ENCODE results near the gene SLX4IP.

The SLX4IP gene

GRCh38 chr20:10657453-10657852 is 222.3 kb downstream of the SLX4IP start:
- no peaks in the 10 kb centered on the region for H3K9me3 ChIP-seq (ENCODE audit: control insufficient read depth, low read length)
- 84 to 87% methylated on average over 1 of the region's 1 CpG for WGBS, 2 experiments
- H3K4me3 ChIP-seq (ENCODE audit: insufficient read depth, low read depth, low read length), result no peak overlapping the region
- H3K27me3 ChIP-seq (ENCODE audit: control insufficient read depth, insufficient read depth, low read length, poor library complexity, severe bottlenecking), result no peaks in the 10 kb centered on the region
- peaks cover 61% of the 10 kb centered on the region for H3K36me3 ChIP-seq (ENCODE audit: control insufficient read depth, insufficient read depth, low read length)
- H3K4me1 ChIP-seq (ENCODE audit: control insufficient read depth, insufficient read depth, low read length), result peaks cover 66% of the 10 kb centered on the region
- H3K27ac ChIP-seq (ENCODE audit: insufficient read depth, low read depth, low read length, poor library complexity, severe bottlenecking), result no peak overlapping the region

- Histone ChIP-seq H3K36me3 (ENCODE audit: control insufficient read depth, insufficient read depth, low read length) (peaks cover 69% of the 10 kb centered on the region), H3K27ac (ENCODE audit: insufficient read depth, low read depth, low read length, poor library complexity, severe bottlenecking) (no peak overlapping the region)
- WGBS, 2 experiments, result 92 to 95% methylated on average over 13 of the region's 13 CpGs
Measured at GRCh38 chr20:10658051-10658823, 223.1 kb downstream of the SLX4IP start.

GRCh38 chr20:10658876-10659632 is 223.9 kb downstream of the SLX4IP start:
- Histone ChIP-seq H3K27me3 (ENCODE audit: control insufficient read depth, insufficient read depth, low read length, poor library complexity, severe bottlenecking) (no peaks in the 10 kb centered on the region), H3K9me3 (ENCODE audit: control insufficient read depth, low read length) (no peaks in the 10 kb centered on the region), H3K4me1 (ENCODE audit: control insufficient read depth, insufficient read depth, low read length) (peaks cover 54% of the 10 kb centered on the region), H3K4me3 (ENCODE audit: insufficient read depth, low read depth, low read length) (no peak overlapping the region), H3K27ac (ENCODE audit: insufficient read depth, low read depth, low read length, poor library complexity, severe bottlenecking) (no peak overlapping the region), H3K36me3 (ENCODE audit: control insufficient read depth, insufficient read depth, low read length) (peaks cover 78% of the 10 kb centered on the region)
- WGBS, 2 experiments, result 97 to 98% methylated on average over 3 to 5 of the region's 5 CpGs

More at GRCh38 chr20:10658051-10658823, 223.1 kb downstream of the SLX4IP start:
- Histone ChIP-seq H3K4me3 (ENCODE audit: insufficient read depth, low read depth, low read length) (no peak overlapping the region), H3K9me3 (ENCODE audit: control insufficient read depth, low read length) (no peaks in the 10 kb centered on the region), H3K4me1 (ENCODE audit: control insufficient read depth, insufficient read depth, low read length) (peaks cover 58% of the 10 kb centered on the region), H3K27me3 (ENCODE audit: control insufficient read depth, insufficient read depth, low read length, poor library complexity, severe bottlenecking) (no peaks in the 10 kb centered on the region)

GRCh38 chr20:10659651-10660601 is 224.8 kb downstream of the SLX4IP start:
- WGBS, 2 experiments, result 81 to 83% methylated on average over 12 of the region's 12 CpGs
- Histone ChIP-seq H3K9me3 (ENCODE audit: control insufficient read depth, low read length) (no peaks in the 10 kb centered on the region), H3K27me3 (ENCODE audit: control insufficient read depth, insufficient read depth, low read length, poor library complexity, severe bottlenecking) (no peaks in the 10 kb centered on the region), H3K27ac (ENCODE audit: insufficient read depth, low read depth, low read length, poor library complexity, severe bottlenecking) (no peak overlapping the region), H3K4me1 (ENCODE audit: control insufficient read depth, insufficient read depth, low read length) (peaks cover 54% of the 10 kb centered on the region), H3K36me3 (ENCODE audit: control insufficient read depth, insufficient read depth, low read length) (peaks cover 69% of the 10 kb centered on the region), H3K4me3 (ENCODE audit: insufficient read depth, low read depth, low read length) (no peak overlapping the region)

DNA sequence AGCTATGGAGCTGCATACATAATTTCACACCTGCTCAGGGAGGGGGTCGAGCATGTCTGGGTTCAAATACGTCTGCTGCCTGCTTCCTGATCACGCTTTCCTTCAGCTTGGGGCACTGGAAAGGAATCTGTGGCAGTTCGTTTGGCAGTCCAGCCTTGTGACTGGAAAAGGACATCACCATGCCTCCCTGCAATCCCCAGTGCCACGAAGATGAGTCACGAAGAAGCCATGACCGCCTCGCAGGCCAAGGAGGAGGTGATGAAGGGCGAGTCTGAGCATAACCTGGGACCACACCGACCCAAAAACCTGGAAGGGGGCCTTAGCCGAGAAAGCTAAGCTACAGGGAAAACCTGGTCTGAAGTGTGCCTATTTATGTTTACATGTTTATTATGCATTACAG is 225.6 kb downstream of the SLX4IP start:
- Histone ChIP-seq H3K27ac (ENCODE audit: insufficient read depth, low read depth, low read length, poor library complexity, severe bottlenecking) (no peak overlapping the region), H3K4me1 (ENCODE audit: control insufficient read depth, insufficient read depth, low read length) (peaks cover 54% of the 10 kb centered on the region), H3K36me3 (ENCODE audit: control insufficient read depth, insufficient read depth, low read length) (peaks cover 68% of the 10 kb centered on the region), H3K4me3 (ENCODE audit: insufficient read depth, low read depth, low read length) (no peak overlapping the region), H3K9me3 (ENCODE audit: control insufficient read depth, low read length) (no peaks in the 10 kb centered on the region), H3K27me3 (ENCODE audit: control insufficient read depth, insufficient read depth, low read length, poor library complexity, severe bottlenecking) (no peaks in the 10 kb centered on the region)
- 92 to 93% methylated on average over 10 to 11 of the region's 11 CpGs for WGBS, 2 experiments

- Histone ChIP-seq H3K36me3 (ENCODE audit: control insufficient read depth, insufficient read depth, low read length) (peaks cover 68% of the 10 kb centered on the region), H3K9me3 (ENCODE audit: control insufficient read depth, low read length) (no peaks in the 10 kb centered on the region), H3K4me1 (ENCODE audit: control insufficient read depth, insufficient read depth, low read length) (peaks cover 54% of the 10 kb centered on the region), H3K27ac (ENCODE audit: insufficient read depth, low read depth, low read length, poor library complexity, severe bottlenecking) (no peak overlapping the region), H3K4me3 (ENCODE audit: insufficient read depth, low read depth, low read length) (no peak overlapping the region), H3K27me3 (ENCODE audit: control insufficient read depth, insufficient read depth, low read length, poor library complexity, severe bottlenecking) (no peaks in the 10 kb centered on the region)
- WGBS, 2 experiments, result 86 to 90% methylated on average over 4 of the region's 4 CpGs
Measured at GRCh38 chr20:10661261-10661660, 226.2 kb downstream of the SLX4IP start.

DNA sequence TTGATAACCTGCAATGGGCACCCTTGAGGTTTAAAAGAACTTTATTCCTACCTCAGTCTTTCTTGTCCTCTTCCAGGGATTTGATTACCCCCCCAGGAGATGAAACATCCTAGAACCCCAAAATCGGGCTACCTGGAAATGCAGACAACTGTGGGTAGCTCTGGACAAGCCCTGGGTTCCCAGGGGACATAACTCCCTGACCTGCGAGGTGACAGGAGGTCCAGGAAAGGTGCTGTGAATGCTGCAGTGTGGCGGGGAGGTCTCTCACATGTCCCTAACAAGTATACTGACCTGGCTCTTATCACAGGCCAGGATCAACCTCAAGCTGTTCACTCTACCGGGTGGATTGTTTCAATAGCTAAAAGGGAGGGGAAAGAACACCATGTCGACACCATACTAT is 227.0 kb downstream of the SLX4IP start:
- Histone ChIP-seq H3K27ac (ENCODE audit: insufficient read depth, low read depth, low read length, poor library complexity, severe bottlenecking) (no peak overlapping the region), H3K36me3 (ENCODE audit: control insufficient read depth, insufficient read depth, low read length) (peaks cover 67% of the 10 kb centered on the region), H3K4me3 (ENCODE audit: insufficient read depth, low read depth, low read length) (no peak overlapping the region), H3K4me1 (ENCODE audit: control insufficient read depth, insufficient read depth, low read length) (peaks cover 55% of the 10 kb centered on the region), H3K9me3 (ENCODE audit: control insufficient read depth, low read length) (no peaks in the 10 kb centered on the region), H3K27me3 (ENCODE audit: control insufficient read depth, insufficient read depth, low read length, poor library complexity, severe bottlenecking) (no peaks in the 10 kb centered on the region)
- WGBS, 2 experiments, result 84 to 87% methylated on average over 4 to 5 of the region's 5 CpGs

DNA sequence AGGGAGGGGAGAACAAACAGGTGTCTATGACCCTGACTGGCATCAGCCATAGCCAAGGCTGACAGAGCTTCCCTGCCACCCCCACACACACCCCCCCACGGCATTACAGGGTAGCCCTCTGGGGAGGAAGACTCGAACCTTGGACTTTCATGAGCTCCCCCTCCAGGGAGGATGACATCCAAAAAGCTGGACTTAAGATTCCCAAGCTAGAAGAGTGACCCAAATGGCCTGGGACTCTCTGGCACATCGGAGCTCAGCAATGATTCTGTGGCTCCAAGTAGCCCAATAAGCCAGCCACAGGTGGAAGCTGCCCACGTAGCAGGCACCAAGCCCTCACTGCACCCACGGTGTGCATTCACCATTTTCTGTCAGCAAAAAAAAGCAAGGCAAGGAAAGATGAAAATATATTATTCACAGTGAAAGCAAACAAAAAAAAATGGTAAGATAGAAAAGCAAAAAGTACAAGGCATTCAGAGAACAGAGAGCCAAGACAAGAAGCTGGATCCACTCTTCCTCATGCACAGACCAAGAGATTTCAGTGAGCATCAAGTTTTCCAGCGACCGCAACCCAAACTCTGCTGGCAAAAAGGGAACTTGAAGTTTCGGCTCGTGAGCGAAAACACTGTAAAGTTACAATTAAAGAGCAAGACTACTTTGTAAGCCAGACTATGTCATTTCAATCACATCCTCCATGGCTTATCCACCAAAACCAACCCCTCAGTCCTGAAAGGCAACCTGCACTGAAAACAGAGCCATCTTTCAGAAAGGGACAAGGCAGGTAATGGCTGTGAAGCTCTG is 227.8 kb downstream of the SLX4IP start:
- no peak overlapping the region for H3K4me3 ChIP-seq (ENCODE audit: insufficient read depth, low read depth, low read length)
- H3K36me3 ChIP-seq (ENCODE audit: control insufficient read depth, insufficient read depth, low read length), result peaks cover 60% of the 10 kb centered on the region
- H3K27ac ChIP-seq (ENCODE audit: insufficient read depth, low read depth, low read length, poor library complexity, severe bottlenecking), result no peak overlapping the region
- H3K4me1 ChIP-seq (ENCODE audit: control insufficient read depth, insufficient read depth, low read length), result peaks cover 55% of the 10 kb centered on the region
- H3K9me3 ChIP-seq (ENCODE audit: control insufficient read depth, low read length), result no peaks in the 10 kb centered on the region
- H3K27me3 ChIP-seq (ENCODE audit: control insufficient read depth, insufficient read depth, low read length, poor library complexity, severe bottlenecking), result no peaks in the 10 kb centered on the region
- 92 to 96% methylated on average over 10 of the region's 10 CpGs for WGBS, 2 experiments

DNA sequence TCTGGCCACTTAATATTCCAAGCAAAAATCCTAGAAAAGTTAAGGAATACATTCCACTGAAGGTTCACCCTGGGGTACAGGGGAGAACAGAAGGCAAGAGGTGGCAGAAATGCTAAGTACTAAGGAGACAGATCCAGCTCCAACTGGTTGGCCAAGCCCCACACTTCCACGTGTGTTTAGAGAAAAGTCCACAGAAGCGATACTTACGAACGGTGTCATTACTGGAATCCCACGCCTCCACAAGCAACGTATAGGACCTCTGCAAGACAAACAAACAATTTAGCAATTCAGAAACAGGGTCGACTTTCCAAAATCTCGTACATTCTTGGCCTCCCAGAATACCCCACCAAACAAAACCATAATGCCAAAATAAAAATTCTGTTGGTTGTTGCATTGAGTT is 228.7 kb downstream of the SLX4IP start:
- Histone ChIP-seq H3K27ac (ENCODE audit: insufficient read depth, low read depth, low read length, poor library complexity, severe bottlenecking) (no peak overlapping the region), H3K9me3 (ENCODE audit: control insufficient read depth, low read length) (no peaks in the 10 kb centered on the region), H3K4me1 (ENCODE audit: control insufficient read depth, insufficient read depth, low read length) (peaks cover 55% of the 10 kb centered on the region), H3K4me3 (ENCODE audit: insufficient read depth, low read depth, low read length) (no peak overlapping the region), H3K27me3 (ENCODE audit: control insufficient read depth, insufficient read depth, low read length, poor library complexity, severe bottlenecking) (no peaks in the 10 kb centered on the region), H3K36me3 (ENCODE audit: control insufficient read depth, insufficient read depth, low read length) (peaks cover 51% of the 10 kb centered on the region)
- WGBS, 2 experiments, result 80 to 91% methylated on average over 8 of the region's 8 CpGs

Data from ectodermal cell (in vitro differentiated cells).